Activated T-cell treated with anti-CD3 and anti-CD28 coated beads, Interleukin-2, amount 50 U/mL, for 1 hour (primary cell): ENCODE results near the gene S100A9.
"Not testable (repeated sequence)": the region's sequence is repeated elsewhere in the genome, so short reads cannot be mapped to it uniquely, and the experiment has no call there.

ENCODE experiments used
- DNase-seq: peaks from one replicate; pipeline ENCODE4 v3.0.0-alpha.2; 2020

S100A9 gene

DNA sequence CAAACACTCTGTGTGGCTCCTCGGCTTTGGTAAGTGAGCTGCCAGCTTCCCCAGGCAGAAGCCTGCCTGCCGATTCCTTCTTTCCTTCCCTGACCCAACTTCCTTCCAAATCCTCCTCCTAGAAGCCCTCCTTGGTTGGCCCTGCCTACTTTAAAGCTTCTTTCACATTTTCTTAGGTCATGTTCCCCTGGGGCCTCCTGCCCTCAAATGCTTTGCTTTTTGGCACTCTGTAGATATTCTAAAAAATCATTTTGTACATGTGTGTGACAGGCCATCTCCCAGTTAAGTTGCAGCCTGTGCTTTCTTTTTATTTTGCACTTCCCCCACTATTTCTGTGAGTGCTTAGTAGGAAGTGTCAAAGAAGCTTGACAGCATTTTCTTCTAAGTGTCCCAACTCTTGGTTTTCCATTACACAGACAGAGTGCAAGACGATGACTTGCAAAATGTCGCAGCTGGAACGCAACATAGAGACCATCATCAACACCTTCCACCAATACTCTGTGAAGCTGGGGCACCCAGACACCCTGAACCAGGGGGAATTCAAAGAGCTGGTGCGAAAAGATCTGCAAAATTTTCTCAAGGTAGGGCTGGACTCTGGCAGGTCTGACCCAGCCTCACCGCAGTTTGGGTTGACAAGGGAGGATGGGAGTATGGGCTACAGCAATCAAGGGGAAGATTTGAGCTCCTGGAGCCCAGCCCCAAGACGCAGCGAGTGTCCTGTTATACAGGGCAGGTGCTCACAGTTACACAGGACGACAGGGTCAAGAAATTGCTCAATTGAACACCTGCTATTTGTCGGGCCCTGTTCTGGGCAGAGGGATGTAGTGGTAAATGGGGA is at the start of gene S100A9:
Gene S100A9 (plus strand): TSS at position 2 of the 838 bp plus-strand sequence. CDS start 430 bp downstream, at position 432.
- DNase-seq: no peak

DNA sequence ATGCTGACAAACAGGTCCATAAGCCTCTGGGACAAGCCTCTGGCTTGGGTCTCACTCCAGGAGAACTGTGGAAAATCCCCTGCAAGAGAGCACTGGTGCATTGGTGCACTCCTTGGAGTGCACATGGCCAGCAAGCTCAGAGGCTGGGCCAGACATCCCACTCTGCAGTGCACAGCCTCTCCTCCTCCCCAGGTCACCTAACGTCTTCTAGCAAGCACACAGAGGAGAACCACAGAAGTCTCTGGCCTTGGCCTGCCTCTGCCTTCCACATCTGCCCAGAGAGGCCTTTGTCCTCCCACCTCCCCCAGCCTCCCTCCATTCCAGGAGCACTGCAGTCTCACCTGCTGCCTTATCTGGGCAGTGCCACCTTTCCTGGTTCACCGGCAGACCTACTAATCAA is 49.1 kb upstream of the S100A9 start:
- no peak for DNase-seq

- no peak for DNase-seq
These were observed 48.2 kb upstream of the S100A9 start for GRCh38 chr1:153309441-153309840.

- DNase-seq: no peak
These were observed 47.1 kb upstream of the S100A9 start for GRCh38 chr1:153310526-153310925.

- DNase-seq: no peak
These were observed 45.0 kb upstream of the S100A9 start, which contains the start of gene PGLYRP3 for GRCh38 chr1:153312570-153313186. TSS of gene PGLYRP3 (minus strand) at chr1:153312952. CDS start at chr1:153310665, 2,287 bp downstream.

DNA sequence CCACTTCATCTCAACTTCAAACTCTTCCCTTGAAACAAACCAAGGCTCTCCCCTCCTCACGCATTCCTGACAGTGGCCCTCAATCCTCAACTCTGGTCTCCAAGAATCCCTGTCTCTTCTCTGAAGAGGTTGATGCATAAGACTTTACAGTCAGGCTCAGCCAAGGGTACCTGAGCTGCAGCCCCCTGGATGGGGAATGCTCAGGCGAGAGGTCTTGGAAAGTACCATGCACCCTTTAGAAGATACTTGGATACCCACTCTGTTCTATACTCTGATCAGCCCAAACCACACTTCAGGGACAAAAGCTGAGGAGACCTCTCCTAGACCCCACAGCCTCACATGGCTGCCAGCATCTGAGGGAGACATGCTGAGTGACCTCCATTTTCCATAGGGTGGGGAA is 44.4 kb upstream of the S100A9 start:
- no peak for DNase-seq

DNA sequence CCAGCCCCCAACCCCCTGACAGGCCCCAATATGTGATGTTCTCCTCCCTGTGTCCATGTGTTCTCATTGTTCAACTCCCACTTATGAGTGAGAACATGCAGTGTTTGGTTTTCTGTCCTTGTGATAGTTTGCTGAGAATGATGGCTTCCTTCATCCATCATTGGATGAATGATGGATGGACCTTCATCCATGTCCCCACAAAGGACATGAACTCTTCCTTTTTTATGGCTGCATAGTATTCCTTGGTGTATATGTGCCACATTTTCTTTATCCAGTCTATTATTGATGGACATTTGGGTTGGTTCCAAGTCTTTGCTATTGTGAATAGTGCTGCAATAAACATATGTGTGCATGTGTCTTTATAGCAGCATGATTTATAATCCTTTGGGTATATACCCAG is 43.3 kb upstream of the S100A9 start:
- DNase-seq: not testable (repeated sequence)

DNA sequence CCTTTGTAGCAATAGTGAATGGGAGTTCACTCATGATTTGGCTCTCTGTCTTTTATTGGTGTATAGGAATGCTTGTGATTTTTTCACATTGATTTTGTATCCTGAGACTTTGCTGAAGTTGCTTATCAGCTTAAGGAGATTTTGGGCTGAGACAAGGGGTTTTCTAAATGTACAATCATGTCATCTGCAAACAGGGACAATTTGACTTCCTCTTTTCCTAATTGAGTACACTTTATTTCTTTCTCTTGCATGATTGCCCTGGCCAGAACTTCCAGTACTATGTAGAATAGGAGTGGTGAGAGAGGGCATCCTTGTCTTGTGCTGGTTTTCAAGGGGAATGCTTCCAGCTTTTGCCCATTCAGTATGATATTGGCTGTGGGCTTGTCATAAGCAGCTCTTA is 41.6 kb upstream of the S100A9 start:
- not testable (repeated sequence) for DNase-seq

DNA sequence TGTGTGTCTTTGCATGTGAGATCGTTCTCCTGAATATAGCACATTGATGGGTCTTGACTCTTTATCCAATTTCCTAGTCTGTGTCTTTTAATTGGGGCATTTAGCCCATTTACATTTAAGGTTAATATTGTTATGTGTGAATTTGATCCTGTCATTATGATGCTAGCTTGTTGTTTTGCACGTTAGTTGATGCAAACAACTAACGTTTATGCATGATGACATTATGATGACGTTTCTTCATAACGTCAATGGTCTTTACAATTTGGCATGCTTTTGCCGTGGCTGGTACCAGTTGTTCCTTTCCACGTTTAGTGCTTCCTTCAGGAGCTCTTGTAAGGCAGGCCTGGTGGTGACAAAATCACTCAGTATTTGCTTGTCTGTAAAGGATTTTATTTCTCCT is 39.5 kb upstream of the S100A9 start:
- not testable (repeated sequence) for DNase-seq

- no peak for DNase-seq
These were observed 35.1 kb upstream of the S100A9 start for GRCh38 chr1:153322568-153322967.

DNA sequence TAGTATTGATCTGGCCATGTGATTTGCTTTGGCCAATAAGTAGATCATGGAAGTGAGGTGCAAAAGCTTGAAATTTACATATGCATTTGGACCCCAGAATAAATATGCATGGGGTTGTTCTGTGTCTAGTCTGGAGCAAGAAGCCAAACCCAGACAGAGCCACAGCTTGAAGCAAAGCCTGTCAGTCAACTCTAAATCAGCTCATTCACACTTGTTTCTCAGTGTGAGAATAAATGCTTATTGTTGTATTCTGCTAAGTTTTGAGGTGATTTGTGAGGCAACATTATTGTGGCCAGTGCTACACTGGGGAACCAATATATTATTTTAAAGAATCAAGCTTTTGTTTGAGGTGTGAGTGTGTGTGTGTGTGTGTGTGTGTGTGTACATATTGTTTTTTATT is 32.7 kb upstream of the S100A9 start:
- DNase-seq: no peak

- no peak for DNase-seq
These were observed 23.8 kb upstream of the S100A9 start for GRCh38 chr1:153333902-153334301.

- DNase-seq: no peak
These were observed 21.0 kb upstream of the S100A9 start for GRCh38 chr1:153336650-153337049.

- DNase-seq: no peak
These were observed 19.4 kb upstream of the S100A9 start for GRCh38 chr1:153337980-153338853.

DNA sequence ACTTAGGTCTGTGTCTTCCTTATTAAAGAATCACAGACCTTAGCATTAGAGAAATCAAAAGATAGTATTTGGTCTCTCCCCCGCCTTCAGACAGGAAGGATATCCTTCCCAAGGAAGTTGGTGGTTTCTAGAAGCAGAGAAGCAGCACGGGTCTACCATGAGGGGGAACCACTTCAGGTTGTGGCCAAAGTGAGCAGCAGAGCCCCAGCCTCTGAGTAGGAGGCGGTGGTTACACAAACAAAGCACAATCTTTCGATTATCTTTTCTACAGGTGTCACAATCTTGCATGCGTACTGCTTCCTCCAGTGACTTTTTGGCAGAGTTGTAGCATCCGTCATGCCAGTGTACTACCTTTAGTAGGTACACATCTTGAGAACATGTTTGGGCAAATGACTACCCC is 17.9 kb upstream of the S100A9 start:
- no peak for DNase-seq

- DNase-seq: no peak
These were observed 17.3 kb upstream of the S100A9 start for GRCh38 chr1:153340356-153340755.

DNA sequence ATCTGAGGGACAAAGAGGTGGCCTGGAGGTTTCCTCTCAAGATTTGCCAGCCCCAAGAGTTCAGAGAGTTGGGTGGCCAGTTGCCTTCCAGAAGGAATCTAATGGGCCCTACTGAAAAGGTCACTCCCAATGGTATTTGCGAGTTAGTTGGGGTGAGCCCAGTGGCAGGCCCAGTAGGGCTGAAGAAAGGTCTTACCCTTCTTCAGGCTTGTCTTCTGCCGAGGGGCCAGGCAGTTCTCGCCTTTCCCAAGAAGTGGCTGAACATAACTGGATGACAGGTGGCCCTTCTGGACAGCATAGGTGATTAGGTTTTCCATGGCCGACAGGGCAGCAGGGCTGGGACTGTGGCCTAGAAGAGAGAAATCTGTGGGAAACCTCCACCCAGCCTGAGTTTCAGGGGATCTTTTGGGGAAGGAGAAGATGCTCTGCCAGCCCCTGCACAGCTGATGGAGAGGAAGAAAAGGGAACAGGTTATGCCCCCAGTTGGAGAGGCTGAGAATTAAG is 16.2 kb upstream of the S100A9 start:
- DNase-seq: no peak

DNA sequence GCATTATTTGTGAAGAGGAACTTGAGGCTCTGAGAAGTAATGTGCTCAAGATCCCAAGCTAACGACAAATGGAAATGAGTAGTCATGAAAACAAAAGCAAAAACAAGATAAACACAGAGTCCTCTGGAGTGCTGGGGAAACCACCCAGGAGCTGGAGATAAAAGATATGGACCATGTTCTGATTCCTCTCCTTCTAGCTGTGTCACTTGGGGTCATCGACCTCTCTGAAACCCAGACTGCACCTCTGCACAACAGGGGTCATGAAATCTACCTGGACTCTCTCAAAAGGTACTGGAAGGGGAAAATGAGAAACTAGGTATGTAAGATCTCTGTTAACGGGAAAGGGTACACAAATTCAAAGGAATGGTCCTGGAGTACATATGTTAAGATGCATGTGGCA is 15.5 kb upstream of the S100A9 start:
- no peak for DNase-seq

- no peak for DNase-seq
These were observed 14.5 kb upstream of the S100A9 start for GRCh38 chr1:153343040-153343681.

DNA sequence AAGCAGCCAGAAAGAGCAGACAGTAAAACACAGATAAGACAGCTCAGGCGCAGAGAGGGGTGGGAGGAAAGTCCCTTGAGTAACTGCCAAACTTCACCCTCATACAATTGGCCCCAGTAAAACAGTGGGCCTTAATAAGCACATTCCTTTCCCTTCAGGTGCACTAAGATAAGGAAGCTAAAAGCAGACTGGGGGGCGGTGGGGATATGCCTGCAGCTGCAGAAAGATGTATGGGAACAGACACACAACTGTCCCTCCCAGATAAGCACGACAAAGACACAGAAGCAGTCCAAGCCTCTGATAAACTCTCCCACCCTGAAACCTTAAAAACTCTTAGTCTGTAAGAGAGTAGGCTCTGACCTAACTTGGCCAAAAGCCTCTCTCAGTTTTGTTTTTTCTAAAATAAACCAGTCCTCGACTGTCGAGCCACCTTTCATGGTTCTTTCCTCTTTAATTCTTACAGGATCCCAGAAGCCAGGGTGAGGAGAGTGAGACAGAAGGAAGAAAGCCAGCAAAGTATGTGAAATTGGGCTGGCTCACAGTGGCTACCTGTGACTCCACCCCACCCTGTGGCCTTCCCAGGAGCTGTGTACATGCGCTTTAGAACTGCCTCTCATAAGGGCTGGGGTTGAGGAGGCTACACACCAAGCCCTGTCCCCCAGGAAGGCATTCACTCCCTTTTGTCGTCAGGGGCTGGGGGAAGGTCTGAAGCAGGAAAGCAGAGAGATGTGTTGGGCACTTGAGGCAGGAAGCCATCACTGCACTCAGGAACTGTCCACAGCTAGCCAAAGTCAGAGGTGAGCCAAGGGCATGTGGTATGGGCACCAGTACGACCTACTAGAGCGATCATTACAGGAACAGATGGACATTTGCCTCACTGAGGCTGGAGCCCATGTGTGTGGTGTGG is 13.6 kb upstream of the S100A9 start:
- DNase-seq: no peak

DNA sequence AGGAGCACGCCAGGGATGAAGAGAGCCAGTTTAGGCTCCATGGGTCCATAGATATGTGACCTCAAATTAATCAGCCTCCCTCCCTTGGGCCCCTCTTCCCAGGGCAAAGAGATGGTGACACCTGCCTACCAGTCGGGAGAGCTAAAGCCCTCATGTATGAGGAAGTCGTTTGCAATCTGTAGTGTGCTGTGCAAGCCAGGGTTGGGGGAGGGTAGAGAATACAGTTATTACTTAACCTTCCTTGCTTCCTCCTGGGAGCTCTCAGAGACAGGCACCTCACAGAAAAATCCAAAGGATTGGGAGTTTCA is 13.0 kb upstream of the S100A9 start:
- no peak for DNase-seq
